T-cell (primary cell): ENCODE data around the gene TMEM240. TPM values are rescaled to one million over a fixed set of nuclear protein-coding genes. Genes with fewer than 3 reads are reported as not detected.
"Not testable (repeated sequence)": the region's sequence is repeated elsewhere in the genome, so short reads cannot be mapped to it uniquely, and the experiment has no call there.

Experiments
- ATAC-seq, 4 experiments: fragments of 200-7000 bp in 3 of 4; fragments of 150-1000 bp in 1 of 4; cut with Tn5 transposase; replicated peaks in 1 of 4; 1 replicate in 3 of 4; 2 replicates in 1 of 4; pipeline ENCODE4 v1.10.0; 2021; ENCODE audit warnings: moderate library complexity in 3 of 4, mild to moderate bottlenecking in 2 of 4, moderate number of reproducible peaks in 1 of 4
- CTCF ChIA-PET, 2 donors: fragments of 300-600 bp; sonication (Branson Sonifier 250); formaldehyde crosslinking; loops; one replicate each; lab custom pipeline; 2022; ENCODE audit warnings: antibody characterized with exemption in 2 of 2; lab: Charles Lee
- POLR2A ChIA-PET, 2 donors: fragments of 300-600 bp; sonication (Branson Sonifier 250); formaldehyde crosslinking; loops; one replicate each; lab custom pipeline; 2022; ENCODE audit warnings: antibody characterized with exemption in 2 of 2; lab: Charles Lee
- DNase-seq, 35 experiments: peaks; one replicate each; pipeline versions ENCODE4 v3.0.0 to v3.0.0-alpha.2; 2013 to 2023
- H3K27ac ChIP-seq: one replicate; pipeline ENCODE4 v1.5.1; 2013; ENCODE audit warnings: low read length
- H3K27me3 ChIP-seq, 2 experiments: replicated peaks in 1 of 2; 1 replicate in 1 of 2; 2 replicates in 1 of 2; pipeline versions ENCODE4 v1.6.1 to v1.7.0; 2013; ENCODE audit warnings: low read length in 1 of 2, mixed read lengths in 1 of 2; ENCODE audit not compliant: control insufficient read depth in 2 of 2, insufficient read depth in 2 of 2; ENCODE audit errors: extremely low read depth in 1 of 2
- H3K36me3 ChIP-seq, 2 donors: 1 replicate in 1 of 2; 2 replicates in 1 of 2; pipeline versions ENCODE4 v1.6.1 to v1.7.0; 2013; ENCODE audit warnings: low read length in 1 of 2; ENCODE audit not compliant: control insufficient read depth in 2 of 2, insufficient read depth in 1 of 2; ENCODE audit errors: extremely low read depth in 1 of 2
- H3K4me1 ChIP-seq, 2 experiments: 1 replicate in 1 of 2; 2 replicates in 1 of 2; pipeline versions ENCODE4 v1.6.1 to v1.7.0; 2013; ENCODE audit warnings: low read length in 2 of 2, mixed read lengths in 1 of 2; ENCODE audit not compliant: insufficient read depth in 2 of 2, control insufficient read depth in 1 of 2; ENCODE audit errors: extremely low read depth in 1 of 2
- H3K4me3 ChIP-seq, 2 donors: 1 replicate in 1 of 2; 2 replicates in 1 of 2; pipeline versions ENCODE4 v1.5.1 to v1.7.0; 2013; ENCODE audit warnings: mild to moderate bottlenecking in 2 of 2, low read length in 1 of 2, moderate library complexity in 1 of 2; ENCODE audit not compliant: control insufficient read depth in 1 of 2; ENCODE audit errors: extremely low read depth in 1 of 2
- H3K9me3 ChIP-seq: 2 replicates; pipeline ENCODE4 v1.7.0; 2013
- H3K27ac Mint-ChIP-seq, 2 donors: one replicate each; pipeline ENCODE4 v1.8.0; 2020 to 2021; ENCODE audit warnings: mild to moderate bottlenecking in 2 of 2, mixed read lengths in 2 of 2
- H3K27me3 Mint-ChIP-seq, 2 donors: one replicate each; pipeline ENCODE4 v1.8.0; 2021 to 2022; ENCODE audit warnings: mixed read lengths in 2 of 2
- H3K36me3 Mint-ChIP-seq: one replicate; pipeline ENCODE4 v1.8.0; 2021; ENCODE audit warnings: mixed read lengths
- H3K4me1 Mint-ChIP-seq, 3 donors: one replicate each; pipeline ENCODE4 v1.8.0; 2020 to 2022; ENCODE audit warnings: mixed read lengths in 3 of 3, mild to moderate bottlenecking in 1 of 3
- H3K4me3 Mint-ChIP-seq, 3 donors: one replicate each; pipeline ENCODE4 v1.8.0; 2020 to 2022; ENCODE audit warnings: mild to moderate bottlenecking in 3 of 3, mixed read lengths in 3 of 3, moderate library complexity in 3 of 3
- H3K9me3 Mint-ChIP-seq, 3 donors: one replicate each; pipeline ENCODE4 v1.8.0; 2020 to 2022; ENCODE audit warnings: mixed read lengths in 3 of 3
- WGBS: methylation state at CpG from one replicate; pipeline ENCODE4 v1.1.5; 2013; ENCODE audit warnings: missing lambda C conversion rate; ENCODE audit not compliant: insufficient coverage; 5-methylcytosine and 5-hydroxymethylcytosine counted together
- total RNA-seq, 35 experiments: library from RNA in 6 of 35; stranded (reverse) in 6 of 35; fragments of 120-200 nt in 1 of 35; gene quantifications; one replicate each; pipeline versions ENCODE4 v1.2.1 to v1.2.4 and lab custom pipeline; 2013 to 2026

TMEM240 gene
- total RNA-seq, 5 donors from 2014 or later (not counting 1 experiment from before 2014, with no cell fraction given), result 1.0 to 3.1 (median 1.4) TPM

DNA sequence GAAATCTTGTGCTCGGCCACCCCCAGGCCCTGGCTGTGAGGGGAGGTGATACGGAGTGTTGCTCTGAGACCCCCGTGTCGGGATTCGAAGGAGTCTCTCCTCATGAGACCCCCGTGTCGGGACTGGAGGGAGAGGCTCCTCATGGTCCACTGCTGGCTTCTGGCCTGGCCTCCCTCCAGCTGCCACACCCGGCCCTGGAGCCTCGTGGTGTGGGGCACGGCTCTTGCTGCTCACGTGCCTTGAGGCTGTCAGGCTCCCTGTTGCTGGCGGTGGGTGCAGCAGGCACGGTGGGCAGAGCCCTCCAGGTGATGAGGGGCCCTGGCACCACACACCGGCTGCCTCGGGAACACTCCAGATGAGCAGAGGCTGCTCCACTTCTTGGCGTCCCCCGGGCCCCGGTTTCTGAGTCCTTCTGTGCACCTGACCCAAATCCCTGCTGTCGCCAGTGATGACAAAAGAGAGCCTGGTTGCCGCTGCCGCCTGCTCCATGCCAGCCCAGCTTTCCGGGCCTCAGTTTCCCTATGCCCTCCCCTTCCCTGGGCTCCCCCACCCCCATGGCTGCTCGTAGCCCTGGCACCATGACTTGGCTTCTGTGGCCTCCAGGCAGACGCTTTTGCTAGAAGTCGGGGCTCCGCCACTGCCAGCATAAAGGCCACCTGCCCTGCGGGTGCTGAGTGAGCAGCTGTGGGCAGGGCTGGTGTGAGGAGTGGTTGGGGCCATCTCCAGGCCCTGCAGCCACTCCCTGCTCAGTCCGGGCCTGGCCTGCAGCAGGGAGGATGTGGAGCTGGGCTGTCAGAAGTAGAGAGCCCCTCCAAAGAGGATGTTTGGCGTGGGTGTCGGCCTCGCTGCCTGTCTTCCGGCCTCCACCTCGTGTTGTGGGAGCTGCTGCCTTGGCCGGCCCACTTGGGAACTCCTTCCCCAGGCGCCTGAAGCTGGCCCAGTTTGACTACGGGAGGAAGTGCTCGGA, 11.8 kb downstream of the TMEM240 start:
- Mint-ChIP-seq H3K4me3 (no peak overlapping the region), H3K27ac (no peak overlapping the region), H3K27me3 (no peaks in the 10 kb centered on the region), H3K9me3 (peaks cover 0 to 6% (median 5%) of the 10 kb centered on the region in 3 donors), H3K4me1 (no peaks in the 10 kb centered on the region), H3K36me3 (peaks cover 15% of the 10 kb centered on the region)
- Histone ChIP-seq H3K4me3 (no peak overlapping the region), H3K9me3 (no peaks in the 10 kb centered on the region), H3K36me3 (peaks cover 15 to 20% of the 10 kb centered on the region in 2 donors), H3K27me3 (no peaks in the 10 kb centered on the region), H3K27ac (no peak overlapping the region), H3K4me1 (no peaks in the 10 kb centered on the region)
- ATAC-seq (peak in 1 of 4 experiments; percentile 12), DNase-seq (no peak)
- 95% methylated on average over 21 of the region's 37 CpGs for WGBS
- POLR2A ChIA-PET, result no interaction called here
- CTCF ChIA-PET, result no interaction called here

DNA sequence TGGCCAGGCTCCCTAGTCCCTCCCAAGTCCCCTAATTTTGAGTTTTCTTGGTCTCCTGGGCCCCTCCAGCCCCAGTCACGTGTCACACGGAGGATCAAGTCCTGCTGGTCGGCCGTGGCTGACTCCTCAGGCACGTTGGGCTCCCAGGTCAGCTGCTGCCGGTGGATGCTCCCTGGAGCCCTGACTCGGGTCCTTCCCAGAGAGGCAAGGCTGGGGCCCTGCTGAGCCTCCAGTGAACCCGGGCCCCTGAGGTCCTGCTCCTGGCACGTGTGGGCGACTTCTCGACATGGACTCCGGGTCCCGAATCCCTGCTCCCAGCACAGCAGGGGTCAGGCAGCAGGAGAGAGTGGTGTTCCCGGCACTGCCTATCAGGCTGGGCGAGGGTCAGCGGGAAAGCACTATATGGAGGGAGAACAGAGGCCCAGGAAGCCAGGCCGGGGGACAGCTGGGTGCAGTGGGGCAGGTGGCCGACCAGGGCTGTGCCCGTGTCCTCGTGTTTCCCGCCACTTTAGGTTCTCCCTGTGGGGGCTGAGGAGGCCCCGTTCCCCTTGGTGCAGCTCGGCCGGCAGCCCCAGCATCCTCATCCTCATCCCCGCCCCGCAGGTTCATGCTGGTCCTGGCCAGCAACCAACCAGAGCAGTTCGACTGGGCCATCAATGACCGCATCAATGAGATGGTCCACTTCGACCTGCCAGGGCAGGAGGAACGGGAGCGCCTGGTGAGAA, 13.2 kb downstream of the TMEM240 start:
- CTCF ChIA-PET, result no interaction called here
- Mint-ChIP-seq H3K36me3 (peaks cover 15% of the 10 kb centered on the region), H3K4me3 (no peak overlapping the region), H3K27ac (no peak overlapping the region), H3K27me3 (no peaks in the 10 kb centered on the region), H3K4me1 (no peaks in the 10 kb centered on the region), H3K9me3 (peaks cover 0 to 5% (median 5%) of the 10 kb centered on the region in 3 donors)
- peaks cover 20 to 21% of the 10 kb centered on the region in 2 donors for H3K36me3 ChIP-seq
- ATAC-seq, result no peak
- no peaks in the 10 kb centered on the region for H3K4me1 ChIP-seq
- H3K27ac ChIP-seq, result no peak overlapping the region
- H3K9me3 ChIP-seq, result no peaks in the 10 kb centered on the region
- POLR2A ChIA-PET, result no interaction called here
- no peak for DNase-seq
- H3K4me3 ChIP-seq, result no peak overlapping the region
- 97% methylated on average over 25 of the region's 31 CpGs for WGBS
- no peaks in the 10 kb centered on the region for H3K27me3 ChIP-seq

DNA sequence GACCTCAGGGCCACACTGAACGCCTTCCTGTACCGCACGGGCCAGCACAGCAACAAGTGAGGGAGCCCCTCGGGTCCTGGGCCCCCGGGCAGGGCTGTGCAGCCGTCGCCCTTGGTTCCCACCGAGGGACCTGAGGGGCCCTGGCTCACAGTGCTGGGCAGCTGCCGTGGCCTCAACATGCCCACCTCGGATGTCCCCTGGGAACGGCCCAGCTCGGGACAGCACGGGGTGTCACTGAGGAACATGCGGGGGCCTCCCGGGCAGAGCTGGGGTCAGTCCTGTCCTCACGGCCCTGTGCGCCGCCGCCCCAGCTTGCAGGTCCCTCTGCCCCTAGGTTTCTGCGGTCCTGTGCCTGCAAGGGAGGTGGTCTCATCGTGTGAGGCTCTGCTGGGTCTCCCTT, 13.9 kb downstream of the TMEM240 start:
- POLR2A ChIA-PET, result interaction anchor here in 1 of 2 donors (0.6 kb wide), 1 partner anchor 23 kb away, joined by 4 read pairs; no protein-coding TSS in a partner anchor
- H3K36me3 ChIP-seq, result peaks cover 20 to 22% of the 10 kb centered on the region in 2 donors
- not testable (repeated sequence) for H3K4me3 Mint-ChIP-seq, H3K27ac ChIP-seq, H3K27me3 Mint-ChIP-seq, H3K4me3 ChIP-seq, H3K4me1 ChIP-seq, H3K27ac Mint-ChIP-seq, H3K36me3 Mint-ChIP-seq, H3K9me3 Mint-ChIP-seq, H3K4me1 Mint-ChIP-seq, ATAC-seq, DNase-seq, H3K9me3 ChIP-seq, H3K27me3 ChIP-seq
- 98% methylated on average over 7 of the region's 21 CpGs for WGBS
- CTCF ChIA-PET, result interaction anchor here in 1 of 2 donors (0.7 kb wide), 1 partner anchor 24 kb away, joined by 3 read pairs; no protein-coding TSS in a partner anchor

DNA sequence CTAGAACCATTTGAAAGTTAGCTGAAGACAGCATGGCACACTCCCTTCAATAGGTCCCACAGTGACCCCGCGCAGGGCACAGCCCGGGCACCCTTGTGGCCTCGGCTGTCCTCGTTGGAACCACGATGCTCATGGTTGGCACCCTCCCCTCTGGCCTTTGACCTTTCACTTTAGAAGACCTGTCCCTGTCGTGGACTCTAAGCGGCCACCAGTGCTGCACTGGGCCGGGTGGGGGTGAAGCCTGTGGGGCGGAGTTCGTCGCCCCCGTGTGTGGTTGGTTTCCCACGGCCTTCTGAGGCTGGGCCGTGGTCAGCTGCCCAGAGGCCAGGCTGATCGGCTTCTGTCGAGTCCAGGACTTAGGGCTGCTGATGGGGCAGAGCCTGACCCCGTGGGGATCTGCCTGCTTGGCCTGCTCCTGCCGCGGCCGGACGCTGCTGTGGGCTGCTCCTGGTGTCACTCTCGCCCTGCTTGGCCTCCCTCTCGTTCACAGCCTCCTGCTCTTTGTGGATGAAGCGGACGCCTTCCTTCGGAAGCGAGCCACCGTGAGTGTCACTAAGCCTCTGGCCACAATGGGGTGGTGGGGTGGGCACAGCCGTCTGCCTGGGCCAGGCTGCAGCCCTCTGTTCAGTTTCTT, 15.6 kb downstream of the TMEM240 start:
- H3K27ac Mint-ChIP-seq, H3K36me3 Mint-ChIP-seq, DNase-seq, H3K9me3 Mint-ChIP-seq, H3K27me3 Mint-ChIP-seq, H3K4me1 ChIP-seq, H3K9me3 ChIP-seq, ATAC-seq, H3K4me3 Mint-ChIP-seq, POLR2A ChIA-PET, H3K4me3 ChIP-seq, H3K27me3 ChIP-seq, H3K4me1 Mint-ChIP-seq, H3K27ac ChIP-seq: not testable (repeated sequence)
- peaks cover 15 to 24% of the 10 kb centered on the region in 2 donors for H3K36me3 ChIP-seq
- WGBS, result 96% methylated on average over 16 of the region's 30 CpGs
- CTCF ChIA-PET, result interaction anchor here in 1 of 2 donors (0.6 kb wide), 1 partner anchor 469 kb away, joined by 5 read pairs; no protein-coding TSS in a partner anchor

- H3K4me1 ChIP-seq, H3K27me3 ChIP-seq, H3K27me3 Mint-ChIP-seq, ATAC-seq, H3K9me3 ChIP-seq, CTCF ChIA-PET, H3K36me3 Mint-ChIP-seq, H3K4me3 Mint-ChIP-seq, DNase-seq, H3K9me3 Mint-ChIP-seq, H3K27ac Mint-ChIP-seq, H3K4me3 ChIP-seq, H3K4me1 Mint-ChIP-seq, POLR2A ChIA-PET, H3K27ac ChIP-seq: not testable (repeated sequence)
- peaks cover 11 to 17% of the 10 kb centered on the region in 2 donors for H3K36me3 ChIP-seq
- WGBS, result 97% methylated on average over 12 of the region's 17 CpGs
Measured at GRCh38 chr1:1523651-1524050, 16.8 kb downstream of the TMEM240 start.

- peaks cover 10% of the 10 kb centered on the region for H3K36me3 Mint-ChIP-seq
- WGBS, result 97% methylated on average over 9 of the region's 31 CpGs
Measured at GRCh38 chr1:1523226-1523625, 17.2 kb downstream of the TMEM240 start.

More at GRCh38 chr1:1523226-1523625, 17.2 kb downstream of the TMEM240 start:
- CTCF ChIA-PET, H3K27me3 ChIP-seq, H3K4me3 Mint-ChIP-seq, H3K9me3 ChIP-seq, H3K4me1 Mint-ChIP-seq, H3K27me3 Mint-ChIP-seq, ATAC-seq, H3K9me3 Mint-ChIP-seq, DNase-seq, H3K27ac Mint-ChIP-seq, H3K27ac ChIP-seq, POLR2A ChIA-PET, H3K4me1 ChIP-seq, H3K4me3 ChIP-seq: not testable (repeated sequence)
- peaks cover 11 to 17% of the 10 kb centered on the region in 2 donors for H3K36me3 ChIP-seq
